ENCODE data around the gene CAPN11.

CAPN11 gene

GRCh38 chr6:44154067-44154466 lies 4.6 kb upstream of the CAPN11 start:
- DNase-seq (ENCODE audit: low read depth in 2 of 2, low spot score in 1 of 2), result no peak

- DNase-seq (ENCODE audit: low read depth in 2 of 2, low spot score in 1 of 2), result no peak
Measured at GRCh38 chr6:44156494-44157151, 2.0 kb upstream of the CAPN11 start.

GRCh38 chr6:44157152-44157521 lies 1.5 kb upstream of the CAPN11 start:
- no peak for DNase-seq (ENCODE audit: low read depth in 2 of 2, low spot score in 1 of 2)

GRCh38 chr6:44161997-44162338 lies 3.3 kb downstream of the CAPN11 start:
- no peak for DNase-seq (ENCODE audit: low read depth in 2 of 2, low spot score in 1 of 2)

- DNase-seq (ENCODE audit: low read depth in 2 of 2, low spot score in 1 of 2), result no peak
Measured at GRCh38 chr6:44162876-44163625, 4.4 kb downstream of the CAPN11 start.

- DNase-seq (ENCODE audit: low read depth in 2 of 2, low spot score in 1 of 2), result no peak
Measured at GRCh38 chr6:44166116-44166515, 7.5 kb downstream of the CAPN11 start.

GRCh38 chr6:44166591-44167184 lies 8.1 kb downstream of the CAPN11 start:
- no peak for DNase-seq (ENCODE audit: low read depth in 2 of 2, low spot score in 1 of 2)

GRCh38 chr6:44167567-44167966 lies 8.9 kb downstream of the CAPN11 start:
- no peak for DNase-seq (ENCODE audit: low read depth in 2 of 2, low spot score in 1 of 2)

GRCh38 chr6:44169154-44169553 lies 10.5 kb downstream of the CAPN11 start:
- DNase-seq (ENCODE audit: low read depth in 2 of 2, low spot score in 1 of 2), result no peak

GRCh38 chr6:44169886-44170570 lies 11.4 kb downstream of the CAPN11 start:
- no peak for DNase-seq (ENCODE audit: low read depth in 2 of 2, low spot score in 1 of 2)

GRCh38 chr6:44171899-44172546 lies 13.4 kb downstream of the CAPN11 start:
- DNase-seq (ENCODE audit: low read depth in 2 of 2, low spot score in 1 of 2), result no peak

GRCh38 chr6:44172731-44173500 lies 14.3 kb downstream of the CAPN11 start:
- peak; percentile 57 to 64 for DNase-seq (ENCODE audit: low read depth in 2 of 2, low spot score in 1 of 2)

- DNase-seq (ENCODE audit: low read depth in 2 of 2, low spot score in 1 of 2), result no peak
Measured at GRCh38 chr6:44176130-44176761, 17.6 kb downstream of the CAPN11 start.

GRCh38 chr6:44176762-44177509 lies 18.3 kb downstream of the CAPN11 start:
- no peak for DNase-seq (ENCODE audit: low read depth in 2 of 2, low spot score in 1 of 2)

GRCh38 chr6:44177691-44178423 lies 19.2 kb downstream of the CAPN11 start:
- no peak for DNase-seq (ENCODE audit: low read depth in 2 of 2, low spot score in 1 of 2)

- DNase-seq (ENCODE audit: low read depth in 2 of 2, low spot score in 1 of 2), result no peak
Measured at GRCh38 chr6:44178424-44179071, 19.9 kb downstream of the CAPN11 start.

GRCh38 chr6:44179072-44179536 lies 20.5 kb downstream of the CAPN11 start:
- no peak for DNase-seq (ENCODE audit: low read depth in 2 of 2, low spot score in 1 of 2)

GRCh38 chr6:44179648-44180047 lies 21.0 kb downstream of the CAPN11 start:
- no peak for DNase-seq (ENCODE audit: low read depth in 2 of 2, low spot score in 1 of 2)
